ENCODE results near the gene LHX4. TPM values are rescaled to one million over a fixed set of nuclear protein-coding genes. Genes with fewer than 3 reads are reported as not detected.

The LHX4 gene
- total RNA-seq, 1 donor from 2014 or later, result not detected

GRCh38 chr1:180254854-180255253 lies 24.8 kb downstream of the LHX4 start:
- intact Hi-C loops (cut with micrococcal nuclease), result no loop called here

- intact Hi-C loops (cut with micrococcal nuclease), result no loop called here
Measured at GRCh38 chr1:180255536-180256340, 25.7 kb downstream of the LHX4 start.

GRCh38 chr1:180256341-180257027 lies 26.4 kb downstream of the LHX4 start:
- intact Hi-C loops (cut with micrococcal nuclease), result no loop called here

GRCh38 chr1:180257028-180257386 lies 26.9 kb downstream of the LHX4 start:
- intact Hi-C loops (cut with micrococcal nuclease), result no loop called here

GRCh38 chr1:180257486-180257885 lies 27.4 kb downstream of the LHX4 start:
- intact Hi-C loops (cut with micrococcal nuclease), result no loop called here

- intact Hi-C loops (cut with micrococcal nuclease), result no loop called here
Measured at GRCh38 chr1:180258290-180258689, 28.2 kb downstream of the LHX4 start.

GRCh38 chr1:180258935-180259334 lies 28.9 kb downstream of the LHX4 start:
- intact Hi-C loops (cut with micrococcal nuclease), result no loop called here

GRCh38 chr1:180259431-180260338 lies 29.6 kb downstream of the LHX4 start:
- intact Hi-C loops (cut with micrococcal nuclease), result no loop called here

GRCh38 chr1:180260541-180260940 lies 30.5 kb downstream of the LHX4 start:
- intact Hi-C loops (cut with micrococcal nuclease), result no loop called here

GRCh38 chr1:180261030-180261429 lies 31.0 kb downstream of the LHX4 start:
- intact Hi-C loops (cut with micrococcal nuclease), result no loop called here

- intact Hi-C loops (cut with micrococcal nuclease), result no loop called here
Measured at GRCh38 chr1:180261524-180262155, 31.6 kb downstream of the LHX4 start.

GRCh38 chr1:180262628-180263488 lies 32.8 kb downstream of the LHX4 start:
- intact Hi-C loops (cut with micrococcal nuclease), result no loop called here

- intact Hi-C loops (cut with micrococcal nuclease), result no loop called here
Measured at GRCh38 chr1:180264595-180264994, 34.5 kb downstream of the LHX4 start.

GRCh38 chr1:180265201-180265600 lies 35.1 kb downstream of the LHX4 start:
- intact Hi-C loops (cut with micrococcal nuclease), result no loop called here

GRCh38 chr1:180265871-180266270 lies 35.8 kb downstream of the LHX4 start:
- intact Hi-C loops (cut with micrococcal nuclease), result no loop called here

- intact Hi-C loops (cut with micrococcal nuclease), result no loop called here
Measured at GRCh38 chr1:180266275-180267210, 36.5 kb downstream of the LHX4 start.

- intact Hi-C loops (cut with micrococcal nuclease), result no loop called here
Measured at GRCh38 chr1:180267211-180267561, 37.1 kb downstream of the LHX4 start.

- intact Hi-C loops (cut with micrococcal nuclease), result no loop called here
Measured at GRCh38 chr1:180267761-180268555, 37.9 kb downstream of the LHX4 start.
